ENCODE results near the gene TRIM32.

The TRIM32 gene

DNA sequence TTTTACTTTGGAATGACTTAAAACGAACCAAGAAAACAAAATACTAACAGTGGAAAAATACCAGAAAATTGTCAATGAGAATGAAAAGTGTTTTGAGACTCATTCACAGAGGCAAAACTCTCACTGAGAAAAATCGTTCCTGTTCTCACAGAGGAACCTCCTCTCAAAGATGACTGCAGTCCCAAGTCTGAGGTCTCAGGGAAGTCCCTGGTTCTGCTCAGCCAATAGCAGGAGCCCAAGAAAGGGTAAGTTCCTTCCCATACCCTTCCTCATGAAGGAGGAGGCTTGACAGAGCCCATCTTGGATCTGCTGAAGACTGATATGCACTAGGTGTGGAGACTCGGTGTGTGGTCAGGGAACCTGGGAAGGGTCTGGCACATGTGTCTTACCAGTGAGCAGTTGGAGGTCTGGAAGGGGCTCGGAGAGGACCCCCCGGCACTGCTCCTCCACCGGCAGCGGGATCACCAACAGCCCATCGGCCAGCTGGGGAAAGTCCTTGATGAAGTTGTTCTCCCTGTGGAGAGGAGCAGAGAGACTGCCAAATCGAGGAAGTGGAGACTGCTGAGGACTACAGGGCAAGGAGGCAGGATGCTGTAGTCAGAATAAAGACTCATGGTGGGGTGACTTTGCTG is 46.0 kb downstream of the TRIM32 start:
- ChIA-PET POLR2A (no interaction called here), CTCF (interaction anchor here (12.7 kb wide), 1 partner anchor 127 kb away, joined by 312 read pairs; no protein-coding TSS in a partner anchor)
- H3K4me3 ChIP-seq (ENCODE audit: low read depth, low read length), result no peak overlapping the region
- TF ChIP-seq, protein P1, sequence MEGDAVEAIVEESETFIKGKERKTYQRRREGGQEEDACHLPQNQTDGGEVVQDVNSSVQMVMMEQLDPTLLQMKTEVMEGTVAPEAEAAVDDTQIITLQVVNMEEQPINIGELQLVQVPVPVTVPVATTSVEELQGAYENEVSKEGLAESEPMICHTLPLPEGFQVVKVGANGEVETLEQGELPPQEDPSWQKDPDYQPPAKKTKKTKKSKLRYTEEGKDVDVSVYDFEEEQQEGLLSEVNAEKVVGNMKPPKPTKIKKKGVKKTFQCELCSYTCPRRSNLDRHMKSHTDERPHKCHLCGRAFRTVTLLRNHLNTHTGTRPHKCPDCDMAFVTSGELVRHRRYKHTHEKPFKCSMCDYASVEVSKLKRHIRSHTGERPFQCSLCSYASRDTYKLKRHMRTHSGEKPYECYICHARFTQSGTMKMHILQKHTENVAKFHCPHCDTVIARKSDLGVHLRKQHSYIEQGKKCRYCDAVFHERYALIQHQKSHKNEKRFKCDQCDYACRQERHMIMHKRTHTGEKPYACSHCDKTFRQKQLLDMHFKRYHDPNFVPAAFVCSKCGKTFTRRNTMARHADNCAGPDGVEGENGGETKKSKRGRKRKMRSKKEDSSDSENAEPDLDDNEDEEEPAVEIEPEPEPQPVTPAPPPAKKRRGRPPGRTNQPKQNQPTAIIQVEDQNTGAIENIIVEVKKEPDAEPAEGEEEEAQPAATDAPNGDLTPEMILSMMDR (IDR thresholded peaks at IDR 0.05; ENCODE audit: insufficient read depth, low read length, missing control alignments), result no peak
- DNase-seq (ENCODE audit: low read depth, low spot score), result no peak

DNA sequence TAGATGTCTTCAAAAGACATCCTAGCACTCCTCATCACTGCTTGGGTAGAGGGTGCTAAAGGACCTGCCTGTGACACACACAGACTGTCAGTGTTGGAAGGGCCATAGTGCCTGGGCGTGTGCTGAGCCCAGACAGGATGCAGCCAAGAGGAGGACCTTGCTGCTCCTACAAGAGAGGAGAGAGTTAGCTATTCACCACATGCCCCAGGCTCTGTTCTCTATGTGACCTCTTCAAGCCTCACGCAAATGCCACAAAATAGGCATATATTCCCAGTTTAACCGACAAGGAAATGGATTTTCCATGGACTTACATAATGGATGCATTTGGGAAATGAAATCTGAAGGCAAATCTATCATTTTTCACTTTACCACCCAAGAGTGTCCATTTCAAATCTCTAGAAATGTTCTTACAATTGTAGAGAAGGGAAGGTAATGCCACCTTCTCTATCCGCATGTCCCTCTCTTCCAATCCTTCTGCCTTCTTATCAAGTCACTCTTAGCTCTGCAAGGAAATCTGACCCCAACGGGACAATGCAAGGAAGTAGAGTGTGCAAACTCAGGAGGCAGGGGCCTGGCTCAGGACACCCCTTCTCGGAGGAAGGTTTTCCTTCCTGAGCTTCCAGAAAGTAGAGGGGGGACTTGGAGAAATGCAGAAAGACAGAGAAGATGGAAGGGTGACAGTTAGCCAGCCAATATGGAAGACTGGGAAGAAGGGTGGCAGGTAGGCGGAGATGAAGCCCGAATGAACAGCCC is 49.5 kb downstream of the TRIM32 start:
- no peak overlapping the region for H3K4me3 ChIP-seq (ENCODE audit: low read depth, low read length)
- DNase-seq (ENCODE audit: low read depth, low spot score), result no peak
- CTCF ChIA-PET, result interaction anchor here (0.8 to 12.7 kb wide), 36 partner anchors 9 to 1166 kb away, joined by 3 to 312 read pairs (median 4); no protein-coding TSS in a partner anchor
- TF ChIP-seq, protein P1 (IDR thresholded peaks at IDR 0.05; ENCODE audit: insufficient read depth, low read length, missing control alignments), result no peak
- POLR2A ChIA-PET, result interaction anchor here (0.7 kb wide), 1 partner anchor 29 kb away, joined by 3 read pairs; no protein-coding TSS in a partner anchor

DNA sequence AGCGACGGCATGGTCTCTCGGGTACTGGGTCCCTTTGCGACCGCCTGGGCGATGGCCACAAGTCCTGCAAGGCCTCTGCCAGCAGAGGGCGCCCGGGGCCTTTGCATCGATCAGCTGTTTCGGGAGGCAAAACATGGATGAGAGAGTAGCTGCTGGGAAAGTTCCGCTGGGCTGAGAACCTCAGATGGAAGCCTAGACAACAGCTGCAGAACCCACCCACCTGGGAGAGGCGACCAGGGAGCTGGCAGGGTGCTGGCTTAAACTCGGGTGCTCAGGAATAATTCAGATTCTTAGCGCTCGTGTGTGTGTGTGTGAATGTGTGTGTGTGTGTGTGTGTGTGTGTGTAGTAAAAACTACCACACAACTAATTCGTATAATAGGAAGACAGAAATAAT is 50.0 kb downstream of the TRIM32 start:
- ChIA-PET CTCF (interaction anchor here (0.8 to 12.7 kb wide), 35 partner anchors 8 to 1167 kb away, joined by 3 to 312 read pairs (median 4); no protein-coding TSS in a partner anchor), POLR2A (interaction anchor here (0.7 kb wide), 1 partner anchor 29 kb away, joined by 3 read pairs; no protein-coding TSS in a partner anchor)
- H3K4me3 ChIP-seq (ENCODE audit: low read depth, low read length), result peak overlapping the region; percentile 9
- peak; percentile 29 for DNase-seq (ENCODE audit: low read depth, low spot score)
- TF ChIP-seq, protein P1 (IDR thresholded peaks at IDR 0.05; ENCODE audit: insufficient read depth, low read length, missing control alignments), result peak; percentile 98

GRCh38 chr9:116741086-116741740 is 54.1 kb downstream of the TRIM32 start:
- ChIA-PET POLR2A (no interaction called here), CTCF (interaction anchor here (12.7 kb wide), 1 partner anchor 119 kb away, joined by 312 read pairs; no protein-coding TSS in a partner anchor)
- no peak for DNase-seq (ENCODE audit: low read depth, low spot score)

DNA sequence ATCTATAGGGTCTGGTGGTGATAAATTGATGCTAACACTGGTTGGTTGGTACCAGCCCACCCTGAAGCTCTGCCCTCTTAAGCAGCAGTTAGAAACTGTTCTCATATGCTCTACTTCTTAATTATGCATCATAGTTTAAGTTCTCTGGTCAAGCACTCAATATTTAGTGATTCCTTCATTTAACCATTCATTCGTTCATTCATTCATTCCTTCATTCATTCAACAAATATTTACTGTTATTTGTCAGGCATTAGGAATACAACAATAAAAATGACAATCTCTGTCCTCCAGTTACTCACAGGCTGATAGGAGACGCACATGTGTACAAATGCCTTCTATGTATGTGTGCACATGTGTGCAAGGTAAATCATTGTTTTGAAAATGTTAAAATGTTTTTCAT is 54.6 kb downstream of the TRIM32 start:
- TF ChIP-seq, protein P1 (IDR thresholded peaks at IDR 0.05; ENCODE audit: insufficient read depth, low read length, missing control alignments), result no peak
- no peak overlapping the region for H3K4me3 ChIP-seq (ENCODE audit: low read depth, low read length)
- no peak for DNase-seq (ENCODE audit: low read depth, low spot score)
- ChIA-PET POLR2A (no interaction called here), CTCF (interaction anchor here (12.7 kb wide), 1 partner anchor 118 kb away, joined by 312 read pairs; no protein-coding TSS in a partner anchor)

More at GRCh38 chr9:116741086-116741740, 54.1 kb downstream of the TRIM32 start:
- TF ChIP-seq, protein P1 (IDR thresholded peaks at IDR 0.05; ENCODE audit: insufficient read depth, low read length, missing control alignments), result no peak
- no peak overlapping the region for H3K4me3 ChIP-seq (ENCODE audit: low read depth, low read length)
